ENCODE results near the gene GPATCH3.
"Not testable (repeated sequence)": the region's sequence is repeated elsewhere in the genome, so short reads cannot be mapped to it uniquely, and the experiment has no call there.

Gene GPATCH3

DNA sequence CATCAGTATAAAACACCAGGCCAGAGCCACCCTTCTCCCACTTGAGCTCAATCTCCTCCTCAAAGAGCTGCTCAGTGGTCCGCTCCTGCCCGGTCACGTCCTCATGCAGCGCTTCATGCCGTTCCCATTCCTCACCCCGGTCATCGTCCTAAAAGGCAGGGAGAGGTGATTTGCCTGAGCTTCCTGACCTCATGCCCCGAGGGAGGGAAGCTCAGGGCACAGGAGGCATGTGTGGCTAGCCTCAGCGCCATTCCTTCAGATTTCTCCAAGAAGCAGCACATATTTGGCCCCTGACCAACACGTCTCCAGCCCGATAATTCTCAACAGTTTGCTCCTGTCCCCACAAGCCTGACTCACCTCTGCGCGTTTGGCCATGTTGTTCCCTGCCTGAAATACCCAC lies 6.0 kb downstream of the GPATCH3 start:
- H3K27me3 ChIP-seq (ENCODE audit: control insufficient read depth, insufficient read depth, low read length) = no peaks in the 10 kb centered on the region
- H3K4me1 ChIP-seq (ENCODE audit: control insufficient read depth, insufficient read depth, low read length) = no peaks in the 10 kb centered on the region
- H3K27ac ChIP-seq (ENCODE audit: low read length) = no peak overlapping the region
- no peaks in the 10 kb centered on the region for H3K9me3 ChIP-seq (ENCODE audit: control insufficient read depth, insufficient read depth, low read length)
- peaks cover 18% of the 10 kb centered on the region for H3K36me3 ChIP-seq (ENCODE audit: control insufficient read depth, insufficient read depth, low read length)
- no peak overlapping the region for H3K4me3 ChIP-seq (ENCODE audit: low read length)
- WGBS (ENCODE audit: insufficient coverage, insufficient read length) = no CpG with 5 or more reads among the region's 13 CpGs
- DNase-seq (ENCODE audit: low read depth, low spot score) = no peak

DNA sequence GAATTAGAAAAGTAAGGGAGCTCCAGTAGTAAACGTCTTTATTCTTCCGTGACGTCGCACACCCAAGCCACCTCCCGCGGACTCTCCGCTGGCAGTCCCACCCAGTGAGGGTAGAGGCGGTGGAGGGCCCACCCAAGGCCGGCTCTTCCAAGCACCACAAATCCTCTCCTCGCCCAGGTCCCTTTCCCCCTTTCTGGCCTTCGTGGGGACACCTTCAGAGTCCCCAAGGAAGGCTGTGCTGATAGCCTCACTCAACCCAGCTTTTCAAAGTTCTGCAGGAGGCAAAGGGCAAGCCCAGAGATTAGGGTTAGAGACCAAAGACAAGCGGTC lies 9.8 kb downstream of the GPATCH3 start:
- H3K9me3 ChIP-seq (ENCODE audit: control insufficient read depth, insufficient read depth, low read length) = no peaks in the 10 kb centered on the region
- DNase-seq (ENCODE audit: low read depth, low spot score) = no peak
- no CpG with 5 or more reads among the region's 12 CpGs for WGBS (ENCODE audit: insufficient coverage, insufficient read length)
- peak overlapping the region; percentile 68; the same call in 1 of the 2 replicates for H3K4me3 ChIP-seq (ENCODE audit: low read length)
- H3K36me3 ChIP-seq (ENCODE audit: control insufficient read depth, insufficient read depth, low read length) = peaks cover 16% of the 10 kb centered on the region
- no peak overlapping the region for H3K27ac ChIP-seq (ENCODE audit: low read length)
- no peaks in the 10 kb centered on the region for H3K4me1 ChIP-seq (ENCODE audit: control insufficient read depth, insufficient read depth, low read length)
- no peaks in the 10 kb centered on the region for H3K27me3 ChIP-seq (ENCODE audit: control insufficient read depth, insufficient read depth, low read length)

DNA sequence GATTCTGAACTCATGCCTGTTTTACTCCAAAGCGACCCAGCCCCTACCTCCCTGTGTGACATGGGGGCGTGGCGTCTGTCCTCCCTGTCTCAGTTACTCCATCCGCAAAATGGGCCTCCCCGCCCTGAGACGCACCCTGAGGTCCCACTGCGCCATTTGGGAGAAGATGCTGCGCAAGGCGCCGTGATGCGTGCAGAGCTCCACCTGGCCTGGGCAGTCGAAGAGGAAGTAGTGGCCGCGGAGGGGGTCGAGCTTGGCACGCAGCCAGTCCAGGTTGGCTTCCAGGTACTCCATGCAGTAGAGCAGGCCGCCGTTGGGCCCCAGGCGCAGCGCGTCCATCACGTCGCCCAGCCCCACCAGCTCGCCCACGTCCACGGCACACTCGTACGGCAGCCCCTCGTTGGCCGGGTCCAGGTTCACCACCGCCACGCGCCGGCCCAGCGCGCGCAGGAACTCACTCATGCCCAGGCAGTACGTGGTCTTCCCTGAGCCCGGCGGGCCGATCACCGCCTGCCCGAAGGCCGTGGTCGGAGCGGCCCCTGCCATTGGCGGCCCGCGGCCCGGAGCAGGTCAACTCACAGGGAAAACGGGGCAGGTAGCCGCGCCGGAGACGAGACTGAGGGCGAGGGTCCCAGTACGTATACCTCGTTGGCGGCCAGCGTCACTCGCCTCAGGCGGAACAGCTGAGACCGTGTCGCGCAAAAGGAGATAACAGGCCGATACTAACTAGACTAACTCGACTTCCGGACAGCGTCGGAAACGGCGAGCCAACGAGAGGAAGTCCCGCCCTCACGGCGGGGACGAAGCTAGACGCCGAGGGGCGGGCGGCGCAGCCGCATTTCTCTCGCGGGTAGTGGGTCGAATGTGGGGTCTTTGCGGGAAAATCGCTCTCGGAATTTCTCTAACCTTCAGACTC lies 10.5 kb downstream of the GPATCH3 start, which contains the start of gene GPN2:
Gene GPN2, minus strand, starts transcription at position 733 of the 916 bp plus-strand sequence. Its CDS starts 187 bp downstream, at position 546.
- H3K4me3 ChIP-seq (ENCODE audit: low read length) = peak within 1 kb of the TSS; percentile 68
- H3K9me3 ChIP-seq (ENCODE audit: control insufficient read depth, insufficient read depth, low read length) = no peaks in the 10 kb centered on the region
- peak; percentile 37 for DNase-seq (ENCODE audit: low read depth, low spot score)
- no peaks in the 10 kb centered on the region for H3K27me3 ChIP-seq (ENCODE audit: control insufficient read depth, insufficient read depth, low read length)
- no CpG with 5 or more reads among the region's 89 CpGs for WGBS (ENCODE audit: insufficient coverage, insufficient read length)
- H3K36me3 ChIP-seq (ENCODE audit: control insufficient read depth, insufficient read depth, low read length) = peaks cover 15% of the 10 kb centered on the region
- no peaks in the 10 kb centered on the region for H3K4me1 ChIP-seq (ENCODE audit: control insufficient read depth, insufficient read depth, low read length)
- H3K27ac ChIP-seq (ENCODE audit: low read length) = no peak within 1 kb of the TSS

GRCh38 chr1:26888231-26888630 lies 12.0 kb downstream of the GPATCH3 start:
- Histone ChIP-seq H3K36me3 (ENCODE audit: control insufficient read depth, insufficient read depth, low read length) (peaks cover 15% of the 10 kb centered on the region; the same call in 1 of the 2 replicates), H3K27ac (ENCODE audit: low read length) (no peak overlapping the region)

GRCh38 chr1:26887125-26887524 lies 13.1 kb downstream of the GPATCH3 start:
- Histone ChIP-seq H3K4me3 (ENCODE audit: low read length) (no peak overlapping the region), H3K27me3 (ENCODE audit: control insufficient read depth, insufficient read depth, low read length) (no peaks in the 10 kb centered on the region), H3K36me3 (ENCODE audit: control insufficient read depth, insufficient read depth, low read length) (peaks cover 15% of the 10 kb centered on the region; the same call in 1 of the 2 replicates), H3K4me1 (ENCODE audit: control insufficient read depth, insufficient read depth, low read length) (no peaks in the 10 kb centered on the region), H3K27ac (ENCODE audit: low read length) (no peak overlapping the region), H3K9me3 (ENCODE audit: control insufficient read depth, insufficient read depth, low read length) (no peaks in the 10 kb centered on the region)
- DNase-seq (ENCODE audit: low read depth, low spot score) = no peak
- no CpG with 5 or more reads among the region's 1 CpG for WGBS (ENCODE audit: insufficient coverage, insufficient read length)

More at GRCh38 chr1:26888231-26888630, 12.0 kb downstream of the GPATCH3 start:
- Histone ChIP-seq H3K4me3 (ENCODE audit: low read length) (no peak overlapping the region), H3K9me3 (ENCODE audit: control insufficient read depth, insufficient read depth, low read length) (no peaks in the 10 kb centered on the region), H3K27me3 (ENCODE audit: control insufficient read depth, insufficient read depth, low read length) (no peaks in the 10 kb centered on the region), H3K4me1 (ENCODE audit: control insufficient read depth, insufficient read depth, low read length) (no peaks in the 10 kb centered on the region)
- DNase-seq (ENCODE audit: low read depth, low spot score) = no peak
- WGBS (ENCODE audit: insufficient coverage, insufficient read length) = no CpG with 5 or more reads among the region's 1 CpG

GRCh38 chr1:26882696-26883463 lies 17.4 kb downstream of the GPATCH3 start:
- Histone ChIP-seq H3K4me1 (ENCODE audit: control insufficient read depth, insufficient read depth, low read length) (no peaks in the 10 kb centered on the region), H3K36me3 (ENCODE audit: control insufficient read depth, insufficient read depth, low read length) (peaks cover 21% of the 10 kb centered on the region; the same call in 1 of the 2 replicates), H3K4me3 (ENCODE audit: low read length) (no peak overlapping the region), H3K27ac (ENCODE audit: low read length) (no peak overlapping the region), H3K9me3 (ENCODE audit: control insufficient read depth, insufficient read depth, low read length) (no peaks in the 10 kb centered on the region), H3K27me3 (ENCODE audit: control insufficient read depth, insufficient read depth, low read length) (no peaks in the 10 kb centered on the region; the same call in 1 of the 2 replicates)
- no peak for DNase-seq (ENCODE audit: low read depth, low spot score)
- WGBS (ENCODE audit: insufficient coverage, insufficient read length) = 100% methylated on average over 1 of the region's 5 CpGs

DNA sequence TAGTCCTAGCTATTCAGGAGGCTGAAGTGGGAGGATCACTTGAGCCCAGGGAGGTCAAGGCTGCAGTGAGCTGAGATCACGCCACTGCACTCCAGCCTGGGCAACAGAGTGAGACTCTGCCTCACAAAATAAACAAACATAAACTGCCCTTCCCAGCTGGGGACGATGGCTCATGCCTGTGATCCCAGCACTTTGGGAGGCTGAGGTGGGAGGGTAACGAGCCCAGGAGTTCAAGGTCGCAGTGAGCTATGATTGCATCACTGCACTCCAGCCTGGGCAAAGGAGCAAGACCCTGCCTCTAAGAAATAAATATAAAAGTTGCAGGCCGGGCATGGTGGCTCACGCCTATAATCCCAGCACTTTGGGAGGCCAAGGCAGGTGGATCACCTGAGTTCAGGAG lies 18.7 kb downstream of the GPATCH3 start:
- not testable (repeated sequence) for H3K27ac ChIP-seq (ENCODE audit: low read length); H3K4me1 ChIP-seq (ENCODE audit: control insufficient read depth, insufficient read depth, low read length); H3K27me3 ChIP-seq (ENCODE audit: control insufficient read depth, insufficient read depth, low read length); H3K9me3 ChIP-seq (ENCODE audit: control insufficient read depth, insufficient read depth, low read length); H3K4me3 ChIP-seq (ENCODE audit: low read length); DNase-seq (ENCODE audit: low read depth, low spot score)
- peaks cover 21% of the 10 kb centered on the region; the same call in 1 of the 2 replicates for H3K36me3 ChIP-seq (ENCODE audit: control insufficient read depth, insufficient read depth, low read length)
- WGBS (ENCODE audit: insufficient coverage, insufficient read length) = no CpG with 5 or more reads among the region's 6 CpGs

- no CpG with 5 or more reads among the region's 4 CpGs for WGBS (ENCODE audit: insufficient coverage, insufficient read length)
- peaks cover 17% of the 10 kb centered on the region; the same call in 1 of the 2 replicates for H3K36me3 ChIP-seq (ENCODE audit: control insufficient read depth, insufficient read depth, low read length)
Observed at GRCh38 chr1:26879793-26880192, 20.5 kb downstream of the GPATCH3 start.

DNA sequence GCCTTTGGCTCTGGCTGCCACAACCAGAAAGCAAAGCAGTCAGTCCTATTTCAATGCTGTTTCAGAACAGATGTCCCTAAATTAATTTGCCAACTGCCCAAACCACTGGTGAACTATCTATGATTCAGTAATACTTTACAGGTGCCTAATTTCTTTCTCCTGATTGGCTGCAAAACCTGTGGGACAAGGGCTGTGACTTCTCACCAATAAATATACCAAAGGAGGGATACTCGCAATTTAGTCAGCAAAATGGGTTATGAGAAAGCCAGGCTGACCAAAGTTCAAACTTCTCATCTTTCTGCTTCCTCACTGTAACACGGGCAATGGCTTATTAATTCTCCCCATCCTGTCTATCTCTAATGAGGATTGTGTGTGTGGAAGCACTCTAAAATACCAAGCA lies 22.9 kb downstream of the GPATCH3 start:
- no peaks in the 10 kb centered on the region; the same call in 1 of the 2 replicates for H3K27me3 ChIP-seq (ENCODE audit: control insufficient read depth, insufficient read depth, low read length)
- no peaks in the 10 kb centered on the region for H3K9me3 ChIP-seq (ENCODE audit: control insufficient read depth, insufficient read depth, low read length)
- no peak for DNase-seq (ENCODE audit: low read depth, low spot score)
- H3K27ac ChIP-seq (ENCODE audit: low read length) = no peak overlapping the region
- H3K4me1 ChIP-seq (ENCODE audit: control insufficient read depth, insufficient read depth, low read length) = no peaks in the 10 kb centered on the region
- WGBS (ENCODE audit: insufficient coverage, insufficient read length) = no CpG with 5 or more reads among the region's 2 CpGs
- H3K36me3 ChIP-seq (ENCODE audit: control insufficient read depth, insufficient read depth, low read length) = peaks cover 5% of the 10 kb centered on the region; the same call in 1 of the 2 replicates
- no peak overlapping the region for H3K4me3 ChIP-seq (ENCODE audit: low read length)

More at GRCh38 chr1:26879793-26880192, 20.5 kb downstream of the GPATCH3 start:
- Histone ChIP-seq H3K9me3 (ENCODE audit: control insufficient read depth, insufficient read depth, low read length) (no peaks in the 10 kb centered on the region), H3K27me3 (ENCODE audit: control insufficient read depth, insufficient read depth, low read length) (no peaks in the 10 kb centered on the region; the same call in 1 of the 2 replicates), H3K4me1 (ENCODE audit: control insufficient read depth, insufficient read depth, low read length) (no peaks in the 10 kb centered on the region), H3K27ac (ENCODE audit: low read length) (no peak overlapping the region), H3K4me3 (ENCODE audit: low read length) (no peak overlapping the region)
- no peak for DNase-seq (ENCODE audit: low read depth, low spot score)

DNA sequence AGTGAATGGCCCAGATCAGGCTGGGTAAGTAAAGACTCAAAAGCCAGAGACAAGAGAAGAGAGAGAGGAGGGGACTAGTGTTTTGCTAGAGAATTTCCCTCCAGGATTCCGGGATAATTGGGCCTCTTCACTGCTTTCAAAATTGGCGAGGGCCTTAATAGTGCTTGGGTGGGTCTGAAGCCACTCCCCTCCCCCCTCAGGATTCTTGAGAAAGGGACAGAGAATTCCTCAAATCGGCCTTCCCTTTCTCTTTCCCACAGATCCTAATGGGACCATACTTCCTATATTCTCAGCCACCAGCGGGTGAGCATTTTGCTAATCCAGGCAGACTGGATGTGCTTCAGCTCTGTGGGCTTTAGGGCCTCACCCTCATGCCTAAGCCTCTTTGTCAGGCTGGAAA lies 25.4 kb downstream of the GPATCH3 start:
- Histone ChIP-seq H3K4me1 (ENCODE audit: control insufficient read depth, insufficient read depth, low read length) (no peaks in the 10 kb centered on the region; the same call in 1 of the 2 replicates), H3K27me3 (ENCODE audit: control insufficient read depth, insufficient read depth, low read length) (no peaks in the 10 kb centered on the region; the same call in 1 of the 2 replicates), H3K27ac (ENCODE audit: low read length) (no peak overlapping the region), H3K9me3 (ENCODE audit: control insufficient read depth, insufficient read depth, low read length) (no peaks in the 10 kb centered on the region), H3K4me3 (ENCODE audit: low read length) (no peak overlapping the region), H3K36me3 (ENCODE audit: control insufficient read depth, insufficient read depth, low read length) (peaks cover 4% of the 10 kb centered on the region; the same call in 1 of the 2 replicates)
- WGBS (ENCODE audit: insufficient coverage, insufficient read length) = no CpG with 5 or more reads among the region's 4 CpGs
- DNase-seq (ENCODE audit: low read depth, low spot score) = no peak
